Astrocyte (in vitro differentiated cells and primary cell): ENCODE results near the gene PTPN4. TPM values are rescaled to one million over a fixed set of nuclear protein-coding genes. Genes with fewer than 3 reads are reported as not detected.

Experiments used
- DNase-seq: peaks from one replicate; pipeline ENCODE4 v3.0.0-alpha.2; 2010; ENCODE audit warnings: low read depth
- FAIRE-seq: peaks from 2 replicates; lab custom pipeline; 2011; peaks lifted over from hg19 to GRCh38; lab: Jason Lieb, UNC
- H2AFZ ChIP-seq: 2 replicates; pipeline ENCODE4 v1.6.0; 2012; ENCODE audit warnings: low read depth, low read length, inconsistent platforms
- H3K27ac ChIP-seq: 2 replicates; pipeline ENCODE4 v1.5.1; 2011; ENCODE audit warnings: low read depth, low read length, inconsistent platforms
- H3K27me3 ChIP-seq: 2 replicates; pipeline ENCODE4 v1.6.0; 2011; ENCODE audit warnings: low read length, inconsistent platforms; ENCODE audit not compliant: insufficient read depth
- H3K36me3 ChIP-seq: 2 replicates; pipeline ENCODE4 v1.5.1; 2011; ENCODE audit warnings: low read length, inconsistent platforms; ENCODE audit not compliant: insufficient read depth
- H3K4me1 ChIP-seq: 2 replicates; pipeline ENCODE4 v1.5.1; 2011; ENCODE audit warnings: low read length, inconsistent platforms; ENCODE audit not compliant: insufficient read depth
- H3K4me2 ChIP-seq: 2 replicates; pipeline ENCODE4 v1.6.0; 2012; ENCODE audit warnings: low read length, inconsistent platforms
- H3K4me3 ChIP-seq: 2 replicates; pipeline ENCODE4 v1.5.1; 2011; ENCODE audit warnings: low read depth, mild to moderate bottlenecking, low read length, inconsistent platforms; ENCODE audit not compliant: insufficient read depth
- H3K79me2 ChIP-seq: 2 replicates; pipeline ENCODE4 v1.6.0; 2012; ENCODE audit warnings: mild to moderate bottlenecking, low read length, inconsistent platforms; ENCODE audit not compliant: insufficient read depth
- H3K9ac ChIP-seq: 2 replicates; pipeline ENCODE4 v1.6.0; 2012; ENCODE audit warnings: mild to moderate bottlenecking, low read length, inconsistent platforms
- H3K9me3 ChIP-seq: 2 replicates; pipeline ENCODE4 v1.5.1; 2012; ENCODE audit warnings: low read depth, mild to moderate bottlenecking, low read length, inconsistent platforms; ENCODE audit not compliant: insufficient read depth
- H4K20me1 ChIP-seq: 2 replicates; pipeline ENCODE4 v1.6.0; 2012; ENCODE audit warnings: low read length, inconsistent platforms; ENCODE audit not compliant: insufficient read depth
- H3K27ac Mint-ChIP-seq: one replicate; pipeline ENCODE4 v1.8.0; 2021; ENCODE audit warnings: mild to moderate bottlenecking, mixed read lengths; ENCODE audit not compliant: unreplicated experiment
- H3K27me3 Mint-ChIP-seq: one replicate; pipeline ENCODE4 v1.8.0; 2021; ENCODE audit warnings: low read depth, mixed read lengths; ENCODE audit not compliant: unreplicated experiment
- H3K36me3 Mint-ChIP-seq: one replicate; pipeline ENCODE4 v1.8.0; 2021; ENCODE audit warnings: low read depth, mixed read lengths; ENCODE audit not compliant: unreplicated experiment
- H3K4me1 Mint-ChIP-seq: one replicate; pipeline ENCODE4 v1.8.0; 2021; ENCODE audit warnings: low read depth, mixed read lengths; ENCODE audit not compliant: unreplicated experiment
- H3K4me3 Mint-ChIP-seq: one replicate; pipeline ENCODE4 v1.8.0; 2021; ENCODE audit warnings: mild to moderate bottlenecking, moderate library complexity, mixed read lengths; ENCODE audit not compliant: unreplicated experiment
- H3K9me3 Mint-ChIP-seq: one replicate; pipeline ENCODE4 v1.8.0; 2021; ENCODE audit warnings: mild to moderate bottlenecking, mixed read lengths; ENCODE audit not compliant: unreplicated experiment
- EZH2 ChIP-seq: IDR thresholded peaks from 2 replicates; pipeline ENCODE4 v1.6.1; 2012; ENCODE audit warnings: mild to moderate bottlenecking, low read length, inconsistent platforms; ENCODE audit not compliant: insufficient read depth
- total RNA-seq: library from RNA; stranded (reverse); gene quantifications from 2 replicates; pipeline ENCODE4 v1.2.1, GENCODE V29; 2021
- TF ChIP-seq, protein P1 (sequence below): IDR thresholded peaks from 2 replicates; pipeline ENCODE4 v1.5.1; 2011; ENCODE audit warnings: low read depth, mild to moderate bottlenecking, inconsistent platforms, low read length, moderate library complexity; ENCODE audit not compliant: insufficient read depth

The PTPN4 gene
- total RNA-seq, 1 donor from 2014 or later = 38.2 TPM

DNA sequence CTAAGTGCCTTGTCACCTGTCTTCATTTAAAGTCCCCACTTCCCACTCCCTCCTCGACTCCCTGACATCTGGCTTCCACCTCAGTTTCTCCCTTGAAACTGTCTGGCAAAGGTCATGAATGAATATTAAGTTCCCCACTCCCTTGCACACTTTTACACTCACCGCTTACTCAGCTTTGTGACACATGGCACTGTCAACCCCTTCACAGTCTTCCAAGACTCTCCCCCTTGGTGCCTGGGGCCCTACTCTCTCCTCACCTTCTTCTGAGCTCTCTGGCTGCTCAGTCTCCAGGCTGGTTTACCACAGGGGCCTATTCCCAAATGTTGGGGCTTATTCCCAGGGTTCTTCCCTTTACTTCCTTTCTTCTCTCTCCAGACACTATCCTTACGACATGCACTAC lies 17.9 kb upstream of the PTPN4 start:
- Mint-ChIP-seq H3K4me3 (no peak overlapping the region), H3K27ac (no peak overlapping the region), H3K9me3 (no peaks in the 10 kb centered on the region), H3K36me3 (no peaks in the 10 kb centered on the region), H3K4me1 (peaks cover 4% of the 10 kb centered on the region), H3K27me3 (peaks cover 32% of the 10 kb centered on the region)
- DNase-seq (no peak), FAIRE-seq (no peak)
- no peaks in the 10 kb centered on the region for H3K79me2 ChIP-seq
- H3K27me3 ChIP-seq = peaks cover 6% of the 10 kb centered on the region
- no peak for TF ChIP-seq EZH2
- TF ChIP-seq, protein P1, sequence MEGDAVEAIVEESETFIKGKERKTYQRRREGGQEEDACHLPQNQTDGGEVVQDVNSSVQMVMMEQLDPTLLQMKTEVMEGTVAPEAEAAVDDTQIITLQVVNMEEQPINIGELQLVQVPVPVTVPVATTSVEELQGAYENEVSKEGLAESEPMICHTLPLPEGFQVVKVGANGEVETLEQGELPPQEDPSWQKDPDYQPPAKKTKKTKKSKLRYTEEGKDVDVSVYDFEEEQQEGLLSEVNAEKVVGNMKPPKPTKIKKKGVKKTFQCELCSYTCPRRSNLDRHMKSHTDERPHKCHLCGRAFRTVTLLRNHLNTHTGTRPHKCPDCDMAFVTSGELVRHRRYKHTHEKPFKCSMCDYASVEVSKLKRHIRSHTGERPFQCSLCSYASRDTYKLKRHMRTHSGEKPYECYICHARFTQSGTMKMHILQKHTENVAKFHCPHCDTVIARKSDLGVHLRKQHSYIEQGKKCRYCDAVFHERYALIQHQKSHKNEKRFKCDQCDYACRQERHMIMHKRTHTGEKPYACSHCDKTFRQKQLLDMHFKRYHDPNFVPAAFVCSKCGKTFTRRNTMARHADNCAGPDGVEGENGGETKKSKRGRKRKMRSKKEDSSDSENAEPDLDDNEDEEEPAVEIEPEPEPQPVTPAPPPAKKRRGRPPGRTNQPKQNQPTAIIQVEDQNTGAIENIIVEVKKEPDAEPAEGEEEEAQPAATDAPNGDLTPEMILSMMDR = no peak
- no peak overlapping the region for H3K9ac ChIP-seq
- no peaks in the 10 kb centered on the region for H4K20me1 ChIP-seq
- H3K4me3 ChIP-seq = no peak overlapping the region
- no peaks in the 10 kb centered on the region for H3K9me3 ChIP-seq
- H3K4me2 ChIP-seq = no peak overlapping the region
- no peaks in the 10 kb centered on the region for H3K36me3 ChIP-seq
- no peak overlapping the region for H2AFZ ChIP-seq
- no peak overlapping the region for H3K27ac ChIP-seq
- peaks cover 3% of the 10 kb centered on the region for H3K4me1 ChIP-seq

DNA sequence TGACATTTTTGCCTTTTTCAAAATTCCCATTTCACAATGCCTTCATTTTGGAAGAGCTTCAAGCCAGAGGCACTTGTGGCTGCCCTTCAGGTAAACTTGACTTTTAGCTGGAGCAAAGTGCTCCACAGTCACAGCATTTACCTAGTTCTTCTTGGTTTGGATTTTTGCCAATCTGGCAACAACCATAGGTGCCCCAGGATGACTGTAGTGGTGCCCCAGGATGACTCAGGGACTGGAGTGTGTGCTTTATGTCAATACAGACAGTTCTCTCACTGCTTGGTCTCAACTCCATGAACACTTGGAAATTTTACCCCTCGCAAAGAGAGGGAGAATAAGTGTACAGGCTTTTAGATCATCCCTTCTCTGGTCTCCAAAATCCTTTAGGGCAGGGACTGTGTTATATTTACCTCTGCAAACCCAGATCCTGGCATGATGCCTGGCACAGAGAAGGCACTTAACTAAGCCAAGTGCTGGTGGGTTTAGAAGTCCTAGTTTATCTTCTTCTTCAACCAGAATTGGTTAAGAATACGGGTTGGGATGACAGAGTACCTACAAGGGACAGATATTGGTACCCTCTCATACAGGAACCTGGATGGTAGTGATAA lies 15.3 kb upstream of the PTPN4 start:
- DNase-seq (no peak), FAIRE-seq (no peak)
- TF ChIP-seq, protein P1 = no peak
- no peak for TF ChIP-seq EZH2
- Mint-ChIP-seq H3K4me1 (peaks cover 6% of the 10 kb centered on the region), H3K9me3 (no peaks in the 10 kb centered on the region), H3K36me3 (peaks cover 2% of the 10 kb centered on the region), H3K4me3 (no peak overlapping the region), H3K27ac (no peak overlapping the region), H3K27me3 (peaks cover 29% of the 10 kb centered on the region)
- Histone ChIP-seq H2AFZ (no peak overlapping the region), H3K4me2 (no peak overlapping the region), H3K27me3 (peaks cover 3% of the 10 kb centered on the region), H4K20me1 (no peaks in the 10 kb centered on the region), H3K4me1 (peaks cover 17% of the 10 kb centered on the region), H3K27ac (no peak overlapping the region), H3K9me3 (no peaks in the 10 kb centered on the region), H3K4me3 (no peak overlapping the region), H3K9ac (no peak overlapping the region), H3K79me2 (no peaks in the 10 kb centered on the region), H3K36me3 (no peaks in the 10 kb centered on the region)

DNA sequence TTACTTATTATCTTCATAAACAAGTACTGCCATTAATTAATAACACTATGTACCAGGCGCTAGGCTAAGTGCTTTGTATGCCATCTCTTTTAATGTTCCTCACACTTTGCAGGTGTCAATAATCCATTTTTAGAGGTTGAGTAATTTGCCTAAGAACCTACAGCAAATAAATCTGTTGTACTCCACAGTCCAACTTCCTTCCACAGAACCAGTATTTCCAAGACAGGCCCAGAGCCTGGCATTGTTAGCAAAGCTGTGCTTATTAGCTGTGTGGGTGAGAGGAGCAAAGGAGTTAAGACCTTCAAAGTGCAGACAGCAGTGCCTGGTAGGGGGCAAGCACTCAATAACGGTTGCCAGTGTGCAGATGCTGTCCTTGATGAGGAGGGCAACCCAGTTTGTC lies 14.2 kb upstream of the PTPN4 start:
- Histone ChIP-seq H3K4me2 (no peak overlapping the region), H4K20me1 (no peaks in the 10 kb centered on the region), H2AFZ (no peak overlapping the region), H3K79me2 (no peaks in the 10 kb centered on the region), H3K4me1 (peaks cover 23% of the 10 kb centered on the region), H3K27ac (no peak overlapping the region), H3K9me3 (no peaks in the 10 kb centered on the region), H3K27me3 (no peaks in the 10 kb centered on the region), H3K9ac (no peak overlapping the region), H3K4me3 (no peak overlapping the region), H3K36me3 (no peaks in the 10 kb centered on the region)
- H3K4me1 Mint-ChIP-seq = peaks cover 7% of the 10 kb centered on the region
- H3K36me3 Mint-ChIP-seq = peaks cover 2% of the 10 kb centered on the region
- TF ChIP-seq, protein P1 = no peak
- no peak for TF ChIP-seq EZH2
- no peak overlapping the region for H3K27ac Mint-ChIP-seq
- H3K9me3 Mint-ChIP-seq = no peaks in the 10 kb centered on the region
- H3K4me3 Mint-ChIP-seq = no peak overlapping the region
- peaks cover 24% of the 10 kb centered on the region for H3K27me3 Mint-ChIP-seq
- FAIRE-seq = no peak
- no peak for DNase-seq
